ENCODE results near the gene CNN2.

GRCh38 chr19:996051-996838, 30.2 kb upstream of the CNN2 start:
- no peak for TF ChIP-seq CTCF (conservative IDR thresholded peaks at IDR 0.05)
- no peak for TF ChIP-seq ZFX (IDR thresholded peaks at IDR 0.05)
